ENCODE data around the gene DNAH1.
A peak's percentile ranks its signal among the peaks of the same experiment; 100 is the strongest.

The DNAH1 gene

GRCh38 chr3:52361898-52362297, 45.8 kb downstream of the DNAH1 start:
- Histone ChIP-seq H3K27me3 (ENCODE audit: control insufficient read depth, insufficient read depth, low read length) (no peaks in the 10 kb centered on the region), H3K4me1 (ENCODE audit: control insufficient read depth, insufficient read depth, low read length) (no peaks in the 10 kb centered on the region), H3K9me3 (ENCODE audit: control insufficient read depth, insufficient read depth, low read depth, low read length) (no peaks in the 10 kb centered on the region), H3K4me3 (ENCODE audit: low read depth, low read length) (no peak overlapping the region), H3K27ac (ENCODE audit: low read depth, low read length) (no peak overlapping the region), H3K9ac (ENCODE audit: low read length) (no peak overlapping the region), H3K36me3 (ENCODE audit: control insufficient read depth, insufficient read depth, low read length) (no peaks in the 10 kb centered on the region)

DNA sequence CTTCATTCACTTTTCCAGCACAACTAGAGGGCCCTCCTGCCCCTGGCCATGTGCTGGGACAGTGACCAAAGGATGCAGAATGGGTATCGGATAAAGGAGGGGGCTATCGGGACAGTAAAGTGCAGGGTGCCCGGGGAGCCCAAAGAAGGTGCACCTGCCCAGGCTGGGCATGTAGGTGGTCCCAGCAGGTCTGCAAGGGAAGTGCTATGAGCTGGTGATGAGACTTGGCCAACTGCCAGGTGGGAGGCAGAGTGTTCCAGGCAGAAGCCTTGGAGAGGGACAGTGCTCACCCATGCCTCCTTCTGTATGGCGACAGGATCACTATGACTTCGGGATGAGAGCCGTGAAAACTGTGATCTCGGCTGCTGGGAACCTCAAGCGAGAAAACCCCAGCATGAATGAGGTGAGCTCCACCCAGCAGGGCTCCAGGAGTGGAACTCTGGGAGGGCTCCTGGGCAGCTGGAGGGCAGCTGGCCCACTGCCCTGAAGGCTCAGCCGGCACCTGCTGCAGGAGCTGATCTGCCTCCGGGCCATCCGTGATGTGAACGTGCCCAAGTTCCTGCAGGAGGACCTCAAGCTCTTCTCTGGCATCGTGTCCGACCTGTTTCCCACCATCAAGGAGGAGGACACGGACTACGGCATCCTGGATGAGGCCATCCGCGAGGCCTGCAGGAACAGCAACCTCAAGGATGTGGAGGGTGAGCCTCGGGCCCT, 48.4 kb downstream of the DNAH1 start:
- no peak overlapping the region for H3K27ac ChIP-seq (ENCODE audit: low read depth, low read length)

GRCh38 chr3:52366527-52366926, 50.4 kb downstream of the DNAH1 start:
- Histone ChIP-seq H3K27me3 (ENCODE audit: control insufficient read depth, insufficient read depth, low read length) (no peaks in the 10 kb centered on the region; the same call in 1 of the 2 replicates), H3K9me3 (ENCODE audit: control insufficient read depth, insufficient read depth, low read depth, low read length) (no peaks in the 10 kb centered on the region), H3K36me3 (ENCODE audit: control insufficient read depth, insufficient read depth, low read length) (no peaks in the 10 kb centered on the region), H3K4me3 (ENCODE audit: low read depth, low read length) (no peak overlapping the region), H3K9ac (ENCODE audit: low read length) (no peak overlapping the region), H3K4me1 (ENCODE audit: control insufficient read depth, insufficient read depth, low read length) (peaks cover 10% of the 10 kb centered on the region), H3K27ac (ENCODE audit: low read depth, low read length) (no peak overlapping the region)

More for the DNA sequence above, 48.4 kb downstream of the DNAH1 start:
- H3K4me3 ChIP-seq (ENCODE audit: low read depth, low read length), result no peak overlapping the region
- H3K9me3 ChIP-seq (ENCODE audit: control insufficient read depth, insufficient read depth, low read depth, low read length), result no peaks in the 10 kb centered on the region
- no peaks in the 10 kb centered on the region for H3K36me3 ChIP-seq (ENCODE audit: control insufficient read depth, insufficient read depth, low read length)
- no peak overlapping the region for H3K9ac ChIP-seq (ENCODE audit: low read length)
- no peaks in the 10 kb centered on the region for H3K27me3 ChIP-seq (ENCODE audit: control insufficient read depth, insufficient read depth, low read length)
- H3K4me1 ChIP-seq (ENCODE audit: control insufficient read depth, insufficient read depth, low read length), result peaks cover 10% of the 10 kb centered on the region

- no peaks in the 10 kb centered on the region; the same call in 1 of the 2 replicates for H3K27me3 ChIP-seq (ENCODE audit: control insufficient read depth, insufficient read depth, low read length)
- H3K27ac ChIP-seq (ENCODE audit: low read depth, low read length), result no peak overlapping the region
- H3K4me3 ChIP-seq (ENCODE audit: low read depth, low read length), result no peak overlapping the region
- H3K9me3 ChIP-seq (ENCODE audit: control insufficient read depth, insufficient read depth, low read depth, low read length), result no peaks in the 10 kb centered on the region
- no peaks in the 10 kb centered on the region for H3K36me3 ChIP-seq (ENCODE audit: control insufficient read depth, insufficient read depth, low read length)
- no peak overlapping the region for H3K9ac ChIP-seq (ENCODE audit: low read length)
- H3K4me1 ChIP-seq (ENCODE audit: control insufficient read depth, insufficient read depth, low read length), result peaks cover 15% of the 10 kb centered on the region
These were observed 52.1 kb downstream of the DNAH1 start for GRCh38 chr3:52367891-52368880.

DNA sequence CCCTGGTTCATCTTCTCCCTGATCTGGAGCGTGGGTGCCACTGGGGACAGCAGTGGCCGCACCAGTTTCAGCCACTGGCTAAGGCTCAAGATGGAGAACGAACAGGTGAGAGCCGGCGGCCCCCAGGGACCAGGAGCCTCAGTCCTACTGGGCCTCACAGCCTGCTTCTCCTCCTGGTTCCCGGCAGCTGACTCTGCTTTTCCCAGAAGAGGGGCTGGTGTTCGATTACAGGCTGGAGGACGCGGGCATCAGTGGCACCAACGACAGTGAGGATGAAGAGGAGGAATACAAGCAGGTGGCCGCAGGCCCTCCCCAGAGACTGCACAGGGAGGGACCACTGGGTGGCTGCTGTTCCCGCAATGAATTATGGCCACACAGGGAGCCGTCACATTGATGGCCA, 54.4 kb downstream of the DNAH1 start:
- Histone ChIP-seq H3K4me1 (ENCODE audit: control insufficient read depth, insufficient read depth, low read length) (peaks cover 21% of the 10 kb centered on the region), H3K9ac (ENCODE audit: low read length) (no peak overlapping the region), H3K4me3 (ENCODE audit: low read depth, low read length) (no peak overlapping the region), H3K36me3 (ENCODE audit: control insufficient read depth, insufficient read depth, low read length) (no peaks in the 10 kb centered on the region), H3K27ac (ENCODE audit: low read depth, low read length) (no peak overlapping the region), H3K9me3 (ENCODE audit: control insufficient read depth, insufficient read depth, low read depth, low read length) (no peaks in the 10 kb centered on the region), H3K27me3 (ENCODE audit: control insufficient read depth, insufficient read depth, low read length) (peaks cover 11% of the 10 kb centered on the region; the same call in 1 of the 2 replicates)

- Histone ChIP-seq H3K4me1 (ENCODE audit: control insufficient read depth, insufficient read depth, low read length) (peaks cover 20% of the 10 kb centered on the region), H3K27ac (ENCODE audit: low read depth, low read length) (no peak overlapping the region), H3K9me3 (ENCODE audit: control insufficient read depth, insufficient read depth, low read depth, low read length) (no peaks in the 10 kb centered on the region), H3K4me3 (ENCODE audit: low read depth, low read length) (peak overlapping the region; percentile 32; the same call in 1 of the 2 replicates), H3K9ac (ENCODE audit: low read length) (no peak overlapping the region), H3K36me3 (ENCODE audit: control insufficient read depth, insufficient read depth, low read length) (no peaks in the 10 kb centered on the region), H3K27me3 (ENCODE audit: control insufficient read depth, insufficient read depth, low read length) (peaks cover 11% of the 10 kb centered on the region; the same call in 1 of the 2 replicates)
These were observed 56.8 kb downstream of the DNAH1 start for GRCh38 chr3:52372822-52373504.

DNA sequence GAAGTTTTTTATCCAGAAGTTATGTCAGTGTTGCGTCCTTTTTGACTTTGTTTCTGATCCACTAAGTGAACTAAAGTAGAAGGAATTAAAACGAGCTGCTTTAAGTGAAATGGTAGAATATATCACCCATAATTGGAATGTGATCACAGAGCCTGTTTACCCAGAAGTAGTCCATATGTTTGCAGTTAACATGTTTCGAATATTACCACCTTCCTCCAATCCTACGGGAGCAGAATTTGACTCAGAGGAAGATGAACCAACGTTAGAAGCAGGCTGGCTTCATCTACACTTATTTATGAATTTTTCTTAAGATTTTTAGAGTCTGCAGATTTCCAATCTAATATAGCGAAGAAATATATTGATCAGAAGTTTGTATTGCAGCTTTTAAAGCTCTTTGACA, 57.6 kb downstream of the DNAH1 start:
- no peaks in the 10 kb centered on the region for H3K36me3 ChIP-seq (ENCODE audit: control insufficient read depth, insufficient read depth, low read length)
- H3K4me3 ChIP-seq (ENCODE audit: low read depth, low read length), result peak overlapping the region; percentile 32; the same call in 1 of the 2 replicates
- no peaks in the 10 kb centered on the region for H3K9me3 ChIP-seq (ENCODE audit: control insufficient read depth, insufficient read depth, low read depth, low read length)
- H3K9ac ChIP-seq (ENCODE audit: low read length), result no peak overlapping the region
- H3K27ac ChIP-seq (ENCODE audit: low read depth, low read length), result no peak overlapping the region
- H3K4me1 ChIP-seq (ENCODE audit: control insufficient read depth, insufficient read depth, low read length), result peaks cover 13% of the 10 kb centered on the region
- H3K27me3 ChIP-seq (ENCODE audit: control insufficient read depth, insufficient read depth, low read length), result peaks cover 11% of the 10 kb centered on the region; the same call in 1 of the 2 replicates

DNA sequence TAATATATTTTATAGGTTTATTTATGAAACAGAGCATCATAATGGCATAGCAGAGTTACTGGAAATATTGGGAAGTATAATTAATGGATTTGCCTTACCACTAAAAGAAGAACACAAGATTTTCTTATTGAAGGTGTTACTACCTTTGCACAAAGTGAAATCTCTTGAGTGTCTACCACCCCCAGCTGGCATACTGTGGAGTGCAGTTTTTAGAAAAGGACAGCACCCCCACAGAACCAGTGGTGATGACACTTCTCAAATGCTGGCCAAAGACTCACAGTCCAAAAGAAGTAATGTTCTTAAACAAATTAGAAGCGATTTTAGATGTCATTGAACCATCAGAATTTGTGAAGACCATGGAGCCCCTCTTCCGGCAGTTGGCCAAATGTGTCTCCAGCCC, 58.1 kb downstream of the DNAH1 start:
- Histone ChIP-seq H3K4me1 (ENCODE audit: control insufficient read depth, insufficient read depth, low read length) (peaks cover 11% of the 10 kb centered on the region), H3K27ac (ENCODE audit: low read depth, low read length) (no peak overlapping the region), H3K36me3 (ENCODE audit: control insufficient read depth, insufficient read depth, low read length) (no peaks in the 10 kb centered on the region), H3K9ac (ENCODE audit: low read length) (no peak overlapping the region), H3K9me3 (ENCODE audit: control insufficient read depth, insufficient read depth, low read depth, low read length) (no peaks in the 10 kb centered on the region), H3K4me3 (ENCODE audit: low read depth, low read length) (no peak overlapping the region), H3K27me3 (ENCODE audit: control insufficient read depth, insufficient read depth, low read length) (peaks cover 11% of the 10 kb centered on the region; the same call in 1 of the 2 replicates)

- Histone ChIP-seq H3K9ac (ENCODE audit: low read length) (no peak overlapping the region), H3K36me3 (ENCODE audit: control insufficient read depth, insufficient read depth, low read length) (no peaks in the 10 kb centered on the region), H3K4me1 (ENCODE audit: control insufficient read depth, insufficient read depth, low read length) (no peaks in the 10 kb centered on the region), H3K9me3 (ENCODE audit: control insufficient read depth, insufficient read depth, low read depth, low read length) (no peaks in the 10 kb centered on the region), H3K4me3 (ENCODE audit: low read depth, low read length) (no peak overlapping the region), H3K27me3 (ENCODE audit: control insufficient read depth, insufficient read depth, low read length) (peaks cover under 1% of the 10 kb centered on the region; the same call in 1 of the 2 replicates), H3K27ac (ENCODE audit: low read depth, low read length) (no peak overlapping the region)
These were observed 63.5 kb downstream of the DNAH1 start for GRCh38 chr3:52379610-52380009.

DNA sequence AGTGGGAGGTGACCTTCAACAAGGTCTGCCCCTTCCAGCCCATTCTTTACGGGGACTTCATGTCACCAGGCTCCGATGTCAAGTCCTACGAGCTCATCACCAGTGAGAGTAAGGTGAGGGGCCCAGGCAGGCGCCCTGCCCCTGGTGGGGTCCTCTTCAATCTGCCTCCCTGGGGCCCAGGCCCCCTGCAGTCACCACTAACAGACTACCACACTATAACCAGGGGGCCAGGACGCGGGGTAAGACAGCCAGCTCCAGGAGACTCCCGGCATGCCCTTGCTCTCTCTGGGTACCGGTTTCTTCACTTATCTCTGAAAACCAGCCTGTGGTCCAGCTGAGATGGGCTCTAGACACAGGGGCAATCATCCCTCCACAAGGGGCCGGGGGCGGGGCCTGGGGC, 63.9 kb downstream of the DNAH1 start:
- Histone ChIP-seq H3K4me1 (ENCODE audit: control insufficient read depth, insufficient read depth, low read length) (peaks cover 3% of the 10 kb centered on the region), H3K9me3 (ENCODE audit: control insufficient read depth, insufficient read depth, low read depth, low read length) (no peaks in the 10 kb centered on the region), H3K4me3 (ENCODE audit: low read depth, low read length) (no peak overlapping the region), H3K9ac (ENCODE audit: low read length) (no peak overlapping the region), H3K36me3 (ENCODE audit: control insufficient read depth, insufficient read depth, low read length) (no peaks in the 10 kb centered on the region), H3K27me3 (ENCODE audit: control insufficient read depth, insufficient read depth, low read length) (no peaks in the 10 kb centered on the region; the same call in 1 of the 2 replicates), H3K27ac (ENCODE audit: low read depth, low read length) (no peak overlapping the region)
